PFSK-1 (cell line): ENCODE measurements around the gene MYRF.

Source experiments
- POLR2AphosphoS5 ChIP-seq: IDR thresholded peaks from 2 replicates; pipeline ENCODE4 v1.6.1; 2012; ENCODE audit warnings: low read depth, mild to moderate bottlenecking, control low read depth, low read length, moderate library complexity
- REST ChIP-seq, 2 experiments: IDR thresholded peaks; 2 replicates each; pipeline versions ENCODE4 v1.6.1 to v1.8.0; 2011 to 2012; ENCODE audit warnings: low read depth in 2 of 2, low read length in 2 of 2, control low read depth in 1 of 2, inconsistent platforms in 1 of 2, mild to moderate bottlenecking in 1 of 2, moderate library complexity in 1 of 2; ENCODE audit not compliant: insufficient read depth in 1 of 2
- SIN3A ChIP-seq: IDR thresholded peaks from 2 replicates; pipeline ENCODE4 v1.6.1; 2012; ENCODE audit warnings: mild to moderate bottlenecking, low read length, moderate library complexity, borderline replicate concordance; ENCODE audit not compliant: insufficient read depth

GRCh38 chr11:61712314-61712713 lies 40.1 kb upstream of the MYRF start:
- no peak for TF ChIP-seq REST (IDR thresholded peaks at IDR 0.05; ENCODE audit: insufficient read depth in 1 of 2, low read depth in 2 of 2, low read length in 2 of 2)
- no peak for TF ChIP-seq POLR2AphosphoS5
- TF ChIP-seq SIN3A: no peak
